Measurements from ENCODE around the gene RGS3. TPM values are rescaled to one million over a fixed set of nuclear protein-coding genes. Genes with fewer than 3 reads are reported as not detected.

RGS3 gene
- 100 to 1,000 TPM in 2 of 4 donors, 10 to 100 TPM in 2; 76.0 to 169 (median 105) TPM for total RNA-seq

- no peak for TF ChIP-seq CTCF (IDR thresholded peaks at IDR 0.05)
- DNase-seq (ENCODE audit: low spot score) = no peak
- ATAC-seq (ENCODE audit: low FRiP score) = peak; percentile 86
Observed at GRCh38 chr9:113463418-113464285, at the start of gene RGS3. Gene RGS3, plus strand, starts transcription at chr9:113463727. Its CDS starts 76 bp downstream, at chr9:113463803.

DNA sequence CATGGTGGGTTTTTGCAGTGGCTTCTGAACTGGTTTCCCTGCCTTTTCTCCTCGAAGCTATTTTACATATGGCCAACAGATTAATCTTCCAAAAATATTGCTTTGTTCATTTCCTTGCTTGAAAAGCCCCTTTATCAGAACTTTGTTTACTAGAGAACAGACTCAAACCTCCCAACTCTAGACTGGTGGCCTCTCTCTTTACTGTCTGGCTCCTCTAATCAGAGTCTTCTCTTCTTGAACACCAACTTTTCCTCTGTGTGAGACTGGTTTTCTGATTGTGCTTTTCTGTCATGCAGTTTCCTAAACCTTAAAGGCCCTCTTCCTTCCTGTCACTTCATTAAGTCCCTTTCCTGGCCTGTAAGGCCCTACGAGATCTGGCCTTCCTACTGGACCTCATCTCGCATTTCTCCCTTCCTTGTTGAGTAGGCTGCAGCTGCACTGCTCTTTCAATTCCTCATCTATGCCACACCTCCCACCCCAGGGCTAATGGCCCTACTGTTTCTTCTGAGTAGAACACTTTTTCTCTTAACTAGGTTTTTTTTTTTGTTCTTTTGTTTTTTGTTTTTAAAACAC lies 47.3 kb upstream of the RGS3 start:
- ATAC-seq (ENCODE audit: low FRiP score) = no peak
- no peak for TF ChIP-seq CTCF (IDR thresholded peaks at IDR 0.05)
- DNase-seq (ENCODE audit: low spot score) = no peak

DNA sequence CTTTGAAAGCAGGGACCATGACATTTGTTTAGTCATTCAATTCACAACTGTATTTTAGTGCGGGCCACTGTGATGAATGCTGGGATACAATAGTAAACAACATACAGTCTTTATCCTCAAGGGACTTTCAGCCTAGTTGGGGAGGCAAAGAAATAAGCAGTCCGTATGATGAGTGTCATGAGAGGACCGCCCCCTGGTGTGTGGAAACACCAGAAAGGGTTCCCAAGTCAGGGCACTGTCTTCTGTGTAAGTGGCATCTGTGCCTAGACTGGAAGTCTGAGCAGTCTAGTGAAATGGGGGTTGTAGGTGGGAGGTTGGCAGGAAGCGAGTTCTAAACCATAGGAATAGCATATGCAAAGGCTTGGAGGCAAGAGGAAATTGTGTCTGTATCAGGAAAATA lies 46.2 kb upstream of the RGS3 start:
- TF ChIP-seq CTCF (IDR thresholded peaks at IDR 0.05) = no peak
- DNase-seq (ENCODE audit: low spot score) (no peak), ATAC-seq (ENCODE audit: low FRiP score) (no peak)

DNA sequence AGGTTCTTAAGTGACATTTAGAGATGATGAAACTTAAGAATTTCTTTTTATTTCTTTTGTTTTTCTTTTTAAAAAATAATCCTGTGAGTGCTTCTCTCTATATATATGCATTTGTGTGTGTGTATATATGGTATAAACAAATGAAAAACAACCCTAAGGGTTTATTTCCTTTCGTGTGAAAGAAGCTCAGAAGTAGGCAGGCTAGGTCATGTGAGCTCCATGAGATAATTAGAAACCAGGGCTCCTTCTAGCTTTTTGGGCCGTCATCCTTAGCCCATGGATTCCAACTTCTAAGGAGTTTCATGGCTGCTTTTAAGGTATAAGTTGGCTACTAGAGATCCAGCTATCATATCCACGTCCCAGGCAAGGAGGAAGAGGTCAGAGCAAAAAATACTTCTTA lies 41.8 kb upstream of the RGS3 start:
- no peak for TF ChIP-seq CTCF (IDR thresholded peaks at IDR 0.05)
- ATAC-seq (ENCODE audit: low FRiP score) = no peak
- DNase-seq (ENCODE audit: low spot score) = no peak

- no peak for TF ChIP-seq CTCF (IDR thresholded peaks at IDR 0.05)
- ATAC-seq (ENCODE audit: low FRiP score) (no peak), DNase-seq (ENCODE audit: low spot score) (no peak)
Observed at GRCh38 chr9:113425072-113425471, 38.5 kb upstream of the RGS3 start.

DNA sequence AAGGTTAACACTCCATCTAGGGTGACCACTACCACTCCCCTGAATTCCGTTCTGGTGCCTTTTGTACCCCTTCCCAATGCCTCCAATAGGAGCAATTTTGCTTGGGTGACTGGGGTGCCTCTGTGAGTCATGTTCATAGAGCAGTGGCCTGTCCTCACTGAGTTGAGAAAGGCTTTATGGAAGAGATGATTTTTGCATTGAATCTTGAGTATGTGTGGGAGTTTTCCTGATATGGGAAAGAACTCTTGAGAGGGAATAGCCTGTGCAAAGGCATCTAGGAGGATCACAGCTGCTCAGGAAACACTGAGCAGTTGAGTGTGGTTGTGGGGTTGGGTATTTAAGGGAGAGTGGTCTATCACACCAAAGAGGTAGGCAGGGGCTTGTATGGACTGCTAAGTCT lies 36.8 kb upstream of the RGS3 start:
- ATAC-seq (ENCODE audit: low FRiP score) (no peak), DNase-seq (ENCODE audit: low spot score) (no peak)
- no peak for TF ChIP-seq CTCF (IDR thresholded peaks at IDR 0.05)

- ATAC-seq (ENCODE audit: low FRiP score) (no peak), DNase-seq (ENCODE audit: low spot score) (no peak)
- TF ChIP-seq CTCF (IDR thresholded peaks at IDR 0.05) = no peak
Observed at GRCh38 chr9:113427629-113428028, 35.9 kb upstream of the RGS3 start.

Data from omental fat pad (tissue), 4 donors.